HUES64 (cell line): Measurements from ENCODE around the gene METAP1D.
"Not testable (repeated sequence)": the region's sequence is repeated elsewhere in the genome, so short reads cannot be mapped to it uniquely, and the experiment has no call there.

Experiments
- H3K27ac ChIP-seq: 2 replicates; pipeline ENCODE4 v1.7.0; 2013; ENCODE audit warnings: low read depth, low read length, inconsistent platforms
- H3K27me3 ChIP-seq: 2 replicates; pipeline ENCODE4 v1.6.1; 2013; ENCODE audit warnings: mild to moderate bottlenecking, low read length; ENCODE audit not compliant: insufficient read depth
- H3K36me3 ChIP-seq: 2 replicates; pipeline ENCODE4 v1.6.1; 2013; ENCODE audit warnings: mild to moderate bottlenecking, low read length; ENCODE audit not compliant: insufficient read depth
- H3K4me1 ChIP-seq: 2 replicates; pipeline ENCODE4 v1.6.1; 2013; ENCODE audit warnings: mild to moderate bottlenecking, low read length, moderate library complexity; ENCODE audit not compliant: insufficient read depth
- H3K4me3 ChIP-seq: 2 replicates; pipeline ENCODE4 v1.5.1; 2013; ENCODE audit warnings: mild to moderate bottlenecking, low read length, moderate library complexity
- H3K9ac ChIP-seq: 2 replicates; pipeline ENCODE4 v1.6.1; 2013; ENCODE audit warnings: mild to moderate bottlenecking, low read depth, low read length
- H3K9me3 ChIP-seq: 2 replicates; pipeline ENCODE4 v1.6.1; 2013; ENCODE audit warnings: low read depth, low read length; ENCODE audit not compliant: insufficient read depth
- WGBS: fragments of 150-250, 120-280 bp; methylation state at CpG from one replicate; pipeline ENCODE4 v1.1.7; 2013; ENCODE audit warnings: missing lambda C conversion rate; 5-methylcytosine and 5-hydroxymethylcytosine counted together

METAP1D gene

GRCh38 chr2:171997031-171997430 lies 2.7 kb upstream of the METAP1D start:
- not testable (repeated sequence) for H3K9me3 ChIP-seq, H3K27ac ChIP-seq, H3K9ac ChIP-seq, H3K4me3 ChIP-seq, H3K4me1 ChIP-seq, H3K36me3 ChIP-seq
- H3K27me3 ChIP-seq: peaks cover 20% of the 10 kb centered on the region
- 95% methylated on average over 5 of the region's 5 CpGs for WGBS

GRCh38 chr2:171999161-171999560 lies 592 bp upstream of the METAP1D start:
- Histone ChIP-seq H3K27ac (no peak overlapping the region), H3K4me1 (peaks cover 4% of the 10 kb centered on the region; the same call in 1 of the 2 replicates), H3K36me3 (no peaks in the 10 kb centered on the region), H3K27me3 (peaks cover 20% of the 10 kb centered on the region), H3K9ac (peak overlapping the region; percentile 96), H3K4me3 (peak overlapping the region; percentile 80), H3K9me3 (no peaks in the 10 kb centered on the region)
- 63% methylated on average over 4 of the region's 4 CpGs for WGBS

- 90% methylated on average over 13 of the region's 13 CpGs for WGBS
- Histone ChIP-seq H3K27me3 (peaks cover 20% of the 10 kb centered on the region), H3K4me3 (peak overlapping the region; percentile 80), H3K4me1 (peaks cover 4% of the 10 kb centered on the region; the same call in 1 of the 2 replicates), H3K36me3 (no peaks in the 10 kb centered on the region), H3K9me3 (no peaks in the 10 kb centered on the region), H3K9ac (peak overlapping the region; percentile 96), H3K27ac (no peak overlapping the region; the same call in 1 of the 2 replicates)
These were observed 1.1 kb downstream of the METAP1D start for GRCh38 chr2:172000696-172001361.

GRCh38 chr2:172007372-172007771 lies 7.6 kb downstream of the METAP1D start:
- H3K9ac ChIP-seq: no peak overlapping the region
- 100% methylated on average over 1 of the region's 1 CpG for WGBS
- H3K27ac ChIP-seq: no peak overlapping the region
- no peaks in the 10 kb centered on the region for H3K36me3 ChIP-seq
- H3K27me3 ChIP-seq: no peaks in the 10 kb centered on the region
- H3K4me3 ChIP-seq: no peak overlapping the region
- H3K9me3 ChIP-seq: no peaks in the 10 kb centered on the region
- H3K4me1 ChIP-seq: peaks cover 6% of the 10 kb centered on the region

GRCh38 chr2:172009823-172010222 lies 10.1 kb downstream of the METAP1D start:
- 96% methylated on average over 4 of the region's 4 CpGs for WGBS
- H3K36me3 ChIP-seq: no peaks in the 10 kb centered on the region
- no peaks in the 10 kb centered on the region for H3K27me3 ChIP-seq
- H3K9me3 ChIP-seq: no peaks in the 10 kb centered on the region
- H3K27ac ChIP-seq: no peak overlapping the region
- peaks cover 19% of the 10 kb centered on the region for H3K4me1 ChIP-seq
- no peak overlapping the region for H3K9ac ChIP-seq
- H3K4me3 ChIP-seq: no peak overlapping the region

GRCh38 chr2:172011812-172012575 lies 12.2 kb downstream of the METAP1D start:
- H3K4me1 ChIP-seq: peaks cover 19% of the 10 kb centered on the region
- WGBS: 79% methylated on average over 11 of the region's 11 CpGs
- no peak overlapping the region for H3K27ac ChIP-seq
- H3K27me3 ChIP-seq: no peaks in the 10 kb centered on the region
- H3K4me3 ChIP-seq: no peak overlapping the region
- H3K9me3 ChIP-seq: no peaks in the 10 kb centered on the region
- no peak overlapping the region for H3K9ac ChIP-seq
- no peaks in the 10 kb centered on the region for H3K36me3 ChIP-seq

GRCh38 chr2:172012677-172013391 lies 13.1 kb downstream of the METAP1D start:
- Histone ChIP-seq H3K4me1 (peaks cover 19% of the 10 kb centered on the region), H3K9me3 (no peaks in the 10 kb centered on the region), H3K4me3 (no peak overlapping the region), H3K36me3 (no peaks in the 10 kb centered on the region), H3K27ac (peak overlapping the region; percentile 46; the same call in 1 of the 2 replicates), H3K9ac (no peak overlapping the region), H3K27me3 (no peaks in the 10 kb centered on the region)
- WGBS: 70% methylated on average over 9 of the region's 9 CpGs

GRCh38 chr2:172013396-172013795 lies 13.6 kb downstream of the METAP1D start:
- H3K4me3 ChIP-seq: no peak overlapping the region
- 35% methylated on average over 4 of the region's 4 CpGs for WGBS
- no peaks in the 10 kb centered on the region for H3K36me3 ChIP-seq
- no peak overlapping the region for H3K9ac ChIP-seq
- H3K27me3 ChIP-seq: no peaks in the 10 kb centered on the region
- H3K4me1 ChIP-seq: peaks cover 19% of the 10 kb centered on the region
- H3K9me3 ChIP-seq: no peaks in the 10 kb centered on the region
- H3K27ac ChIP-seq: peak overlapping the region; percentile 46; the same call in 1 of the 2 replicates

- 65% methylated on average over 6 of the region's 8 CpGs for WGBS
- Histone ChIP-seq H3K9me3 (no peaks in the 10 kb centered on the region), H3K9ac (no peak overlapping the region), H3K4me1 (peaks cover 11% of the 10 kb centered on the region), H3K4me3 (no peak overlapping the region), H3K36me3 (no peaks in the 10 kb centered on the region), H3K27me3 (no peaks in the 10 kb centered on the region), H3K27ac (no peak overlapping the region)
These were observed 21.6 kb downstream of the METAP1D start for GRCh38 chr2:172021074-172021931.

GRCh38 chr2:172021955-172022354 lies 22.2 kb downstream of the METAP1D start:
- 49% methylated on average over 5 of the region's 5 CpGs for WGBS
- Histone ChIP-seq H3K4me1 (peaks cover 11% of the 10 kb centered on the region), H3K36me3 (no peaks in the 10 kb centered on the region), H3K9ac (no peak overlapping the region), H3K4me3 (no peak overlapping the region), H3K27me3 (no peaks in the 10 kb centered on the region), H3K9me3 (no peaks in the 10 kb centered on the region), H3K27ac (peak overlapping the region; percentile 5; the same call in 1 of the 2 replicates)
